SU-DHL-6 (cell line): ENCODE data around the gene MAB21L4.

Experiments used
- H2AFZ ChIP-seq: fragments of 200-600 bp; sonication (generic); 2 replicates; pipeline ENCODE4 v1.6.1; 2014; ENCODE audit warnings: low read depth, mild to moderate bottlenecking, moderate library complexity, mixed read lengths, antibody characterized with exemption, low read length; ENCODE audit not compliant: severe bottlenecking
- H3F3A ChIP-seq: fragments of 200-600 bp; shearing (Covaris generic); 2 replicates; pipeline ENCODE4 v1.6.0; 2016; ENCODE audit warnings: antibody characterized with exemption, mild to moderate bottlenecking; ENCODE audit not compliant: insufficient read depth
- H3K27ac ChIP-seq: fragments of 200-600 bp; sonication (generic); 2 replicates; pipeline ENCODE4 v1.5.1; 2016; ENCODE audit warnings: low read depth, mild to moderate bottlenecking, low read length, moderate library complexity, mixed read lengths
- H3K27me3 ChIP-seq: fragments of 200-600 bp; sonication (generic), shearing (Covaris generic); 2 replicates; pipeline ENCODE4 v1.6.0; 2014; ENCODE audit warnings: mild to moderate bottlenecking, low read length
- H3K36me3 ChIP-seq: fragments of 200-600 bp; sonication (generic); 2 replicates; pipeline ENCODE4 v1.6.1; 2014; ENCODE audit warnings: mild to moderate bottlenecking, low read length, mixed read lengths
- H3K4me2 ChIP-seq: fragments of 300-600, 200-600 bp; shearing (Covaris generic), sonication (generic); 2 replicates; pipeline ENCODE4 v1.6.0; 2014; ENCODE audit warnings: low read length, low read depth, mild to moderate bottlenecking; ENCODE audit not compliant: poor library complexity, severe bottlenecking
- H3K4me3 ChIP-seq: fragments of 200-600 bp; sonication (generic); 2 replicates; pipeline ENCODE4 v1.5.1; 2014; ENCODE audit warnings: antibody characterized with exemption, low read length, mild to moderate bottlenecking, mixed read lengths; ENCODE audit not compliant: insufficient read depth, poor library complexity, severe bottlenecking
- H3K79me2 ChIP-seq: fragments of 200-600 bp; sonication (generic); 2 replicates; pipeline ENCODE4 v1.6.1; 2014; ENCODE audit warnings: mild to moderate bottlenecking, low read length, moderate library complexity; ENCODE audit not compliant: insufficient read depth
- H3K9ac ChIP-seq: fragments of 200-600 bp; sonication (generic); 2 replicates; pipeline ENCODE4 v1.7.0; 2014; ENCODE audit warnings: mild to moderate bottlenecking, low read length
- H3K9me2 ChIP-seq: fragments of 200-600 bp; sonication (generic); replicated peaks from 2 replicates; pipeline ENCODE4 v1.6.1; 2014; ENCODE audit warnings: low read length; ENCODE audit not compliant: insufficient read depth
- H3K9me3 ChIP-seq: fragments of 200-600 bp; sonication (generic); 2 replicates; pipeline ENCODE4 v1.6.1; 2014; ENCODE audit warnings: low read length, mixed read lengths; ENCODE audit not compliant: insufficient read depth
- H4K20me1 ChIP-seq: fragments of 200-600 bp; sonication (generic); 2 replicates; pipeline ENCODE4 v1.6.1; 2014; ENCODE audit warnings: low read depth, mild to moderate bottlenecking, antibody characterized with exemption, low read length, moderate library complexity, mixed read lengths
- CTCF ChIP-seq: fragments of 200-600 bp; sonication (generic); IDR thresholded peaks from one replicate; pipeline ENCODE4 v1.5.1; 2017; ENCODE audit warnings: antibody characterized with exemption, mild to moderate bottlenecking, low read length, moderate library complexity; ENCODE audit not compliant: insufficient read depth, poor library complexity, severe bottlenecking
- EZH2phosphoT487 ChIP-seq: fragments of 200-600 bp; sonication (generic), shearing (Covaris generic); conservative IDR thresholded peaks from 2 replicates; pipeline ENCODE4 v1.6.1; 2018; ENCODE audit warnings: mild to moderate bottlenecking, antibody characterized with exemption, low read length, moderate library complexity, mixed read lengths

MAB21L4 gene

DNA sequence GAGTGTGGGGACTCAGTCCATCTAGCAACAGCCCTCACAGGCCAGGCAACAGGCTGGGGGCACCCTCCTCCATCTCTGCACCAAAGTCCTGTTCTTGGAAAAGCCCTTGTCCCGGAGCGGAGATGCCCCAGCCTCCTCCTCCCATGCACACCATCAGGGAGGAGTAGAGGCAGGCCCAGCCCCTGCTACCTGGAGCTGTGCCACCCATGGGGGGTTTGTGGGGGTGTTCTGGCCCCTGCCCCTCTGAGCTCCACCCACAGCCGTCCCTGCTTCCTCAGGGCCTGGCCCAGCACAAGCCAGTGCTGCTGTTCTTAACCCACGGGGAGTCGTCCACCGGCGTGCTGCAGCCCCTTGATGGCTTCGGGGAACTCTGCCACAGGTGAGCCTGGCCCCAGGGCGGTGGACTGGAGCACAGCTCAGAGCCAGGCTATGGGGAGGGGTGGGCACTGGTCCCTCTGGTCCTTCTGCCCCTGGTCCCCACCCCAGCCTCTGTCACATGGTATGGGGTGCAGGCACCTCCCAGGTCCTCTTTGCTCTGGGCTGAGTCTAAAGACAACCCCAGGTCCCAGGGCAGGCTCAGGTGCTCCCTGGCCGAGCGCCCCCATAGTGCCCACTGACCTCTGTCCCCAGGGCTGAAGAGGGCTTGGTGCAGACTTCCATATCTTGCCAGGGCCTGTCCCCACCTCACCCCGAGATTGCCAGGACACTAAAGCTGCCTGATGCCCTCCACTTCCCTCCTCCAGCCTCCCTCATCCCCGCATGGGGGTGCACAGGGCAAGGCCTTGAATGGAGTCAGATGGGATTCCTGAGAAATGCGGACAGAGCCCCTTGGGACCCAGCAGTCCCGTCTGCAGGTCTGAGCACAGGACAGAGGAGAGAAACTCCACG is 24.6 kb downstream of the MAB21L4 start:
- H3K79me2 ChIP-seq: no peaks in the 10 kb centered on the region
- H3F3A ChIP-seq: no peaks in the 10 kb centered on the region
- no peak overlapping the region for H3K4me3 ChIP-seq
- H3K9ac ChIP-seq: no peak overlapping the region
- no peak overlapping the region for H2AFZ ChIP-seq
- no peaks in the 10 kb centered on the region for H3K9me3 ChIP-seq
- no peaks in the 10 kb centered on the region for H4K20me1 ChIP-seq
- H3K27ac ChIP-seq: no peak overlapping the region
- H3K27me3 ChIP-seq: no peaks in the 10 kb centered on the region
- no peak for TF ChIP-seq CTCF
- TF ChIP-seq EZH2phosphoT487: no peak
- H3K4me2 ChIP-seq: no peak overlapping the region
- no peaks in the 10 kb centered on the region for H3K9me2 ChIP-seq
- H3K36me3 ChIP-seq: no peaks in the 10 kb centered on the region

DNA sequence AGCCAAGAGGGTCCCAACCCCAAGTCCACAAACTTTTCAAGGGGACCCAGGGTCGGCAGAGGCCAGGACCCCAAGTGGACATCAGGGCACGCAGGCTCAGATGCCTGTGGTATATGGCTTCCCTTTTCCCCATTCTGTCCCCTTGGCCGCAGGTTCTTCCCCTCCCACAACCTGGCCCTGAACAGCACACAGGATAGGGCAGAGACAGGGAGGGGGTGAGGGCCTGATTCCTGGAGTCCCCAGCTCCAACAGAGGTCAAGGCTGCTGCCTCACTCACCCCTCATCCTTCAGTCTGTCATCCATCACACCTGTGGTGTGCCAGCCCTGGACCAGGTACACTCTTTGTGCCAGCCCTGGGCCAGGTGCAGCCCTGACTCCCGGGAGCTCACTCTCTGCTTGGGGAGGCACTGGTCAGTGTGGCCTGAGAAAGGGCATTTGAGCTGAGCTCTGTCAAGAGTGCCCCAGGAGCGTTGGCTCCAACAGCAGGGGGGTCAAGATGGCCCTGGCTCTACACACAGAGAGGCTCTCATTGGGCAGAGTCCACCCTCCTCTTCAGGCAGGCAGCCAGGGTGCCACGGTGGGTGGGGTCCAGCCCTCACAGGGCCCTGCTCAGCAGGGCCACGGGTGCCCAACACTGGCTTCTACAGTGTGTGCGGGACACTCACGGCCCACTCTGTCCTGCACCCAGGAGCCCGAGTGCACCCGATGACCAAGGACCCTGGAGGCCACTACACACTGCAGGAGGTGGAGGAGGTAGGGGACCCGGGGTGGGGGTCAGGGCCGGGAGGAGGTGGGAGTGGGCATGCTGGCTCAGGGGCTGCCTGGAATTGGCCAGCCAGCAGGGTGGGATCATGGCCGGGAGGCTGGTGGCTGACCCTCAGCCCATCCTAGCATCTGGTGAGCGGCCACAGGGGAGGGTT is 25.7 kb downstream of the MAB21L4 start:
- Histone ChIP-seq H3K9ac (no peak overlapping the region), H3K27ac (no peak overlapping the region), H2AFZ (no peak overlapping the region), H3K4me3 (no peak overlapping the region), H3K27me3 (no peaks in the 10 kb centered on the region), H4K20me1 (no peaks in the 10 kb centered on the region), H3F3A (no peaks in the 10 kb centered on the region), H3K79me2 (no peaks in the 10 kb centered on the region), H3K36me3 (no peaks in the 10 kb centered on the region), H3K9me3 (no peaks in the 10 kb centered on the region), H3K9me2 (no peaks in the 10 kb centered on the region), H3K4me2 (no peak overlapping the region)
- no peak for TF ChIP-seq CTCF
- TF ChIP-seq EZH2phosphoT487: no peak

DNA sequence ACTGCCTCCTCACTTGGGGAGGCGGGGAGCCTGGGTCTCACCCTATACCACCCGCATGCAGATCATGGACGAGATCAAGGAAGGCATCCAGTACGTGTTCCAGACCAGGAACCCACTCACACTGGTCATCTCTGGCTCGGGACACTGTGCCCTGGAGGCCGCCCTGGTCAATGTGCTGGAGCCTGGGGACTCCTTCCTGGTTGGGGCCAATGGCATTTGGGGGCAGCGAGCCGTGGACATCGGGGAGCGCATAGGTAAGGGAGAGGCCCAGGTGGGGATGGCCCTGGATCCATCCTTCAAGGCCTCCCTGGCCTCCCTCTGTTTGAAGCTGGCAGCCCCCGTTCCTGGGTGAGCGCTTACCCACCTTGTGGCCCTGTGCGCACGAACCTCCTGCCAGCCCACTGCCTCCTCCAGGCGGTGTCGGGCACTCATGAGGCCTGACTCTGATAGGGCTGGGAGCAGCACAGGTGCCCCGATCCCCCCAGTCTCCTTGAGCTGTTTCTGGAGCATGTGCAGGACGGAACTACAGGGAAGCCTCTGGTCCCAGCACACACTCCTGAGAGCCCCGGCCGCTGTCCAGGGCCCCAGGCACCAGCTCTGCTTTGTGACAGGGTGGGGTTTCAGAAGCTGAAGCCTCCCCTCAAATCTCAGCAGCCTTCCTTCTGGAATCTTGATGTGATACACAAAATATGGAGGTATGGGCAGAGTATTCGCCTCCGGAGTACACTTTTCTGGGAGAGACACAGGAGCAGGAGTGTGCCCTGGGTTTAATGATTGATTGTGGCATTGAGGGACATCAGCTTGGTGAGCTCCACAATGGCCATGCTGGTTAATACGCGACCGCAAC is 26.6 kb downstream of the MAB21L4 start:
- no peaks in the 10 kb centered on the region for H3K9me2 ChIP-seq
- no peak overlapping the region for H3K4me3 ChIP-seq
- H3K27ac ChIP-seq: no peak overlapping the region
- H3K79me2 ChIP-seq: no peaks in the 10 kb centered on the region
- H3K9me3 ChIP-seq: no peaks in the 10 kb centered on the region
- no peaks in the 10 kb centered on the region for H3F3A ChIP-seq
- TF ChIP-seq CTCF: no peak
- no peak for TF ChIP-seq EZH2phosphoT487
- H3K27me3 ChIP-seq: no peaks in the 10 kb centered on the region
- H3K9ac ChIP-seq: no peak overlapping the region
- H3K36me3 ChIP-seq: no peaks in the 10 kb centered on the region
- no peak overlapping the region for H3K4me2 ChIP-seq
- H4K20me1 ChIP-seq: no peaks in the 10 kb centered on the region
- no peak overlapping the region for H2AFZ ChIP-seq
